CD4-positive, alpha-beta T cell (primary cell): ENCODE results near the gene HYKK. TPM values are rescaled to one million over a fixed set of nuclear protein-coding genes. Genes with fewer than 3 reads are reported as not detected.

ENCODE experiments used
- ATAC-seq: fragments of 200-7000 bp; cut with Tn5 transposase; one replicate; pipeline ENCODE4 v1.10.0; 2022; ENCODE audit warnings: mild to moderate bottlenecking; ENCODE audit not compliant: poor library complexity
- CTCF ChIA-PET: fragments of 350-600 bp; sonication (Branson Sonifier 250); formaldehyde crosslinking; loops from one replicate; lab custom pipeline; 2021; ENCODE audit warnings: antibody characterized with exemption, inconsistent platforms; lab: Charles Lee
- POLR2A ChIA-PET: fragments of 350-600 bp; sonication (Branson Sonifier 250); formaldehyde crosslinking; loops from one replicate; lab custom pipeline; 2021; ENCODE audit warnings: antibody characterized with exemption, inconsistent platforms; lab: Charles Lee
- DNase-seq, 14 experiments: peaks; one replicate each; pipeline ENCODE4 v3.0.0-alpha.2; 2013 to 2020; ENCODE audit warnings: mixed read lengths in 2 of 14
- H3K27ac ChIP-seq, 2 donors: one replicate each; pipeline versions ENCODE4 v1.5.1 to v1.7.0; 2013; ENCODE audit warnings: low read length in 2 of 2, low read depth in 1 of 2, mild to moderate bottlenecking in 1 of 2
- H3K27me3 ChIP-seq, 2 experiments: 1 replicate in 1 of 2; 2 replicates in 1 of 2; pipeline versions ENCODE4 v1.6.1 to v1.7.0; 2013; ENCODE audit warnings: low read length in 2 of 2, control low read depth in 1 of 2, mild to moderate bottlenecking in 1 of 2, moderate library complexity in 1 of 2; ENCODE audit not compliant: insufficient read depth in 2 of 2, control insufficient read depth in 1 of 2
- H3K36me3 ChIP-seq: one replicate; pipeline ENCODE4 v1.6.1; 2013; ENCODE audit warnings: low read length, control low read depth; ENCODE audit not compliant: insufficient read depth
- H3K4me1 ChIP-seq: one replicate; pipeline ENCODE4 v1.6.1; 2013; ENCODE audit warnings: low read length, control low read depth; ENCODE audit not compliant: insufficient read depth
- H3K4me3 ChIP-seq: one replicate; pipeline ENCODE4 v1.5.1; 2013; ENCODE audit warnings: mild to moderate bottlenecking, low read length, moderate library complexity
- H3K9me3 ChIP-seq, 2 experiments: 1 replicate in 1 of 2; 2 replicates in 1 of 2; pipeline versions ENCODE4 v1.6.1 to v1.7.0; 2013; ENCODE audit warnings: low read length in 2 of 2, mild to moderate bottlenecking in 2 of 2, control low read depth in 1 of 2, moderate library complexity in 1 of 2; ENCODE audit not compliant: control insufficient read depth in 1 of 2, insufficient read depth in 1 of 2
- H3K27ac Mint-ChIP-seq: one replicate; pipeline ENCODE4 v1.8.0; 2020; ENCODE audit warnings: mixed read lengths
- H3K27me3 Mint-ChIP-seq: one replicate; pipeline ENCODE4 v1.8.0; 2021; ENCODE audit warnings: mixed read lengths
- H3K36me3 Mint-ChIP-seq: one replicate; pipeline ENCODE4 v1.8.0; 2021; ENCODE audit warnings: low read depth, mixed read lengths
- H3K4me1 Mint-ChIP-seq: one replicate; pipeline ENCODE4 v1.8.0; 2021; ENCODE audit warnings: low read depth, mixed read lengths
- H3K4me3 Mint-ChIP-seq: one replicate; pipeline ENCODE4 v1.8.0; 2020; ENCODE audit warnings: mild to moderate bottlenecking, mixed read lengths
- H3K9me3 Mint-ChIP-seq: one replicate; pipeline ENCODE4 v1.8.0; 2020; ENCODE audit warnings: mixed read lengths
- intact Hi-C, 2 experiments: fragments of 100-400 bp; cut with DNase I in 1 of 2; cut with micrococcal nuclease in 1 of 2; formaldehyde crosslinking; loops; one replicate each; pipeline versions ENCODE4 v1.15.1 to v1.9.0; 2023 to 2025; cut with DNase I, micrococcal nuclease
- total RNA-seq, 174 experiments: library from RNA in 2 of 174; stranded (reverse) in 2 of 174; gene quantifications; one replicate each; pipeline ENCODE4 v1.2.3 and lab custom pipeline; 2021 to 2026
- TF ChIP-seq, protein P1 (sequence below): fragments of 200-600 bp; IDR thresholded peaks from one replicate; pipeline ENCODE4 v1.8.0; 2022; ENCODE audit warnings: antibody characterized with exemption, mild to moderate bottlenecking

Gene HYKK
- total RNA-seq, 2 experiments from 2014 or later = 1.8 to 2.3 TPM

DNA sequence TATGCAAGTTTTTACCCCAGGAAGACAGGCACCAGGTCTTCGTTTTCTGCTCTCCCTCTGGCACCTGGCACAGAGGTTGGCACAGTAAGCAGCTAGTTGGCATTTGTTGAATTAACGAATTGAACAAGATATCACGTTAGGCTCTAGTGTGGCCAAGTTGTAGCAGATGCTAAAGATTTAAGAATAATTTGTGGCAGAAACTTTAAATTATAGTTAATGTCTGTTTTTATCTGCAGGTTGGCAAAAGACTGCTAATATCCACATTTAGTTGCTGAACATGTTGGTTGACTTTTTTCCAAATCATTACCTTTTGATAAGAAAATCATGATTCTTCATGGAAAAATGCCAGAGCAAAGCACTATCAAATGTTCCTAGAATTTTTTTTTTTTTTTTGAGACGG lies 66.0 kb downstream of the HYKK start:
- CTCF ChIA-PET = no interaction called here

DNA sequence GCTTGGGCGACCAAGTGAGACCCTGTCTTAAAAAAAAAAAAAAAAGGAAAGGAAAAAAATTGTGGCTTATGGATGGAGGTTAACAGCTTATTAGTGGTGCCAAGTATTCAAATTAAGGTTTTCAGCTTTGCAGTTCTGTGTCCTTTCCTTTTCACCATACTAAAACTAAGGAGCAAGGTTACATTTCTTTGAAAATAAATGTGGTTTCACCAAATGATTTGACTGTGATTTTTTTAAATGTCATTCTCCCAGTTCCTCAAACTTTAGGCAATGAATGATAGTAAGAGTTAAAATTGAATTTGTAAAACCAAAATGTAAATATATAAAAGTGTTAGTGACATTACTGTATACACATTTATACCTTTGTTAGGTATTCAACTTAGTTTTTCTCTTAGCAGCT lies 67.6 kb downstream of the HYKK start:
- ATAC-seq (no peak), DNase-seq (no peak)
- Histone ChIP-seq H3K4me3 (no peak overlapping the region), H3K27me3 (no peaks in the 10 kb centered on the region), H3K9me3 (no peaks in the 10 kb centered on the region), H3K4me1 (no peaks in the 10 kb centered on the region), H3K36me3 (no peaks in the 10 kb centered on the region), H3K27ac (no peak overlapping the region)
- Mint-ChIP-seq H3K4me1 (no peaks in the 10 kb centered on the region), H3K36me3 (no peaks in the 10 kb centered on the region), H3K27me3 (peaks cover 7% of the 10 kb centered on the region), H3K27ac (no peak overlapping the region), H3K4me3 (no peak overlapping the region), H3K9me3 (no peaks in the 10 kb centered on the region)
- POLR2A ChIA-PET = no interaction called here
- CTCF ChIA-PET = no interaction called here
- TF ChIP-seq, protein P1, sequence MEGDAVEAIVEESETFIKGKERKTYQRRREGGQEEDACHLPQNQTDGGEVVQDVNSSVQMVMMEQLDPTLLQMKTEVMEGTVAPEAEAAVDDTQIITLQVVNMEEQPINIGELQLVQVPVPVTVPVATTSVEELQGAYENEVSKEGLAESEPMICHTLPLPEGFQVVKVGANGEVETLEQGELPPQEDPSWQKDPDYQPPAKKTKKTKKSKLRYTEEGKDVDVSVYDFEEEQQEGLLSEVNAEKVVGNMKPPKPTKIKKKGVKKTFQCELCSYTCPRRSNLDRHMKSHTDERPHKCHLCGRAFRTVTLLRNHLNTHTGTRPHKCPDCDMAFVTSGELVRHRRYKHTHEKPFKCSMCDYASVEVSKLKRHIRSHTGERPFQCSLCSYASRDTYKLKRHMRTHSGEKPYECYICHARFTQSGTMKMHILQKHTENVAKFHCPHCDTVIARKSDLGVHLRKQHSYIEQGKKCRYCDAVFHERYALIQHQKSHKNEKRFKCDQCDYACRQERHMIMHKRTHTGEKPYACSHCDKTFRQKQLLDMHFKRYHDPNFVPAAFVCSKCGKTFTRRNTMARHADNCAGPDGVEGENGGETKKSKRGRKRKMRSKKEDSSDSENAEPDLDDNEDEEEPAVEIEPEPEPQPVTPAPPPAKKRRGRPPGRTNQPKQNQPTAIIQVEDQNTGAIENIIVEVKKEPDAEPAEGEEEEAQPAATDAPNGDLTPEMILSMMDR = no peak
- intact Hi-C loops = no loop called here

More for the DNA sequence above, 66.0 kb downstream of the HYKK start:
- no peak for ATAC-seq
- TF ChIP-seq, protein P1 = no peak
- intact Hi-C loops = no loop called here
- Histone ChIP-seq H3K9me3 (no peaks in the 10 kb centered on the region), H3K4me3 (no peak overlapping the region), H3K36me3 (no peaks in the 10 kb centered on the region), H3K27me3 (no peaks in the 10 kb centered on the region), H3K4me1 (no peaks in the 10 kb centered on the region), H3K27ac (no peak overlapping the region)
- no peaks in the 10 kb centered on the region for H3K36me3 Mint-ChIP-seq
- H3K9me3 Mint-ChIP-seq = no peaks in the 10 kb centered on the region
- H3K4me1 Mint-ChIP-seq = no peaks in the 10 kb centered on the region
- no peak for DNase-seq
- H3K4me3 Mint-ChIP-seq = no peak overlapping the region
- H3K27ac Mint-ChIP-seq = no peak overlapping the region
- POLR2A ChIA-PET = no interaction called here
- H3K27me3 Mint-ChIP-seq = peaks cover 7% of the 10 kb centered on the region

Other genes with a start within 250 kb of the HYKK start
- gene DNAJA4, start 243.0 kb upstream of the HYKK start, total RNA-seq = 10 to 100 TPM; 47.0 to 48.5 TPM
- 10 to 100 TPM; 13.3 to 16.7 TPM for gene SKIC8, start 208.0 kb upstream of the HYKK start, total RNA-seq
- not detected for gene CRABP1, start 167.2 kb upstream of the HYKK start, total RNA-seq
- 10 to 100 TPM; 84.3 to 89.0 TPM for gene IREB2, start 69.4 kb upstream of the HYKK start, total RNA-seq
- 10 to 100 TPM; 65.5 to 66.4 TPM for gene PSMA4, start 32.9 kb downstream of the HYKK start, total RNA-seq
- under 1 TPM; 0.25 TPM for gene CHRNA5, start 57.9 kb downstream of the HYKK start, total RNA-seq
- not detected for gene CHRNA3, start 113.4 kb downstream of the HYKK start, total RNA-seq
- not detected for gene CHRNB4, start 133.6 kb downstream of the HYKK start, total RNA-seq